DOHH2 (cell line): ENCODE measurements around the gene KLHDC7A.

ENCODE experiments used
- EZH2phosphoT487 ChIP-seq: fragments of 200-600 bp; sonication (generic); IDR thresholded peaks from 2 replicates; pipeline ENCODE4 v1.6.1; 2017; ENCODE audit warnings: borderline replicate concordance, mild to moderate bottlenecking, antibody characterized with exemption, low read length, moderate library complexity, mixed read lengths
- TF ChIP-seq, protein P1 (sequence below): fragments of 200-600 bp; sonication (generic); IDR thresholded peaks from one replicate; pipeline ENCODE4 v1.5.1; 2014; ENCODE audit warnings: antibody characterized with exemption, mild to moderate bottlenecking, low read depth, low read length; ENCODE audit not compliant: poor library complexity, severe bottlenecking

DNA sequence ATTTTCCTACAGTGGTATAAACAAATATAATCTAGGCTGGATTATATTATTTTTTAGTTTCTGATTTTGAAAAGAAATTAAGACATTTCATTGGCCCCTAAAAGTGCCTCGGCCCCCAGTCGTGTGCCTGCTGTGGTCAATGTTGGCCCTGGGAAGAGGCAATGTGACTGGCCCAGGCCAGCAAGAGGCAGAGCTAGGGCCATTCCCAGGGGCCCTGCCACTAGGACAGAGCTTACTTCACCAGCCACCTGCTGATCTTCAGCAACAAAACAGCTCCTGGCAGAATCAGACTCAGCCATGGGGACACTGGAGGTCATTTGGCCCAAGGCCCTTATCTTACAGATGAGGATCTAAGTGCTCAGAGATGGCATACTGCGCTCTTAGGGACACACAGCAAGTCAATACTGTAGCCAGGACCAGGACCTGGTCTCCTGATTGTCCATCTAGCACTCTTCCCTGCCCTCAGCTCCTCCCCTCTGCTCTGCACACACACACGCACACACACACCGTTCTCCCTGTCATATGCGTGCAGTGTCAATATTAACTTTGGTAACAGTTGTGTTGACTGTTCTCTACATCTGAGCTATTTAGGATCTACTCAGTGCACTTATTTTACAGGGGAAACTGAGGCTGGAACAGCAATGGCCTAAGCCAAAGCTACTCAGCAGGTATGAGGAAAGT lies 16.6 kb upstream of the KLHDC7A start:
- TF ChIP-seq, protein P1, sequence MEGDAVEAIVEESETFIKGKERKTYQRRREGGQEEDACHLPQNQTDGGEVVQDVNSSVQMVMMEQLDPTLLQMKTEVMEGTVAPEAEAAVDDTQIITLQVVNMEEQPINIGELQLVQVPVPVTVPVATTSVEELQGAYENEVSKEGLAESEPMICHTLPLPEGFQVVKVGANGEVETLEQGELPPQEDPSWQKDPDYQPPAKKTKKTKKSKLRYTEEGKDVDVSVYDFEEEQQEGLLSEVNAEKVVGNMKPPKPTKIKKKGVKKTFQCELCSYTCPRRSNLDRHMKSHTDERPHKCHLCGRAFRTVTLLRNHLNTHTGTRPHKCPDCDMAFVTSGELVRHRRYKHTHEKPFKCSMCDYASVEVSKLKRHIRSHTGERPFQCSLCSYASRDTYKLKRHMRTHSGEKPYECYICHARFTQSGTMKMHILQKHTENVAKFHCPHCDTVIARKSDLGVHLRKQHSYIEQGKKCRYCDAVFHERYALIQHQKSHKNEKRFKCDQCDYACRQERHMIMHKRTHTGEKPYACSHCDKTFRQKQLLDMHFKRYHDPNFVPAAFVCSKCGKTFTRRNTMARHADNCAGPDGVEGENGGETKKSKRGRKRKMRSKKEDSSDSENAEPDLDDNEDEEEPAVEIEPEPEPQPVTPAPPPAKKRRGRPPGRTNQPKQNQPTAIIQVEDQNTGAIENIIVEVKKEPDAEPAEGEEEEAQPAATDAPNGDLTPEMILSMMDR = no peak
- no peak for TF ChIP-seq EZH2phosphoT487
